OCI-LY1 (cell line): ENCODE results near the gene UACA.

Source experiments
- H2AFZ ChIP-seq: fragments of 200-600 bp; sonication (generic), shearing (Covaris generic); 2 replicates; pipeline ENCODE4 v1.6.0; 2014; ENCODE audit warnings: antibody characterized with exemption, mild to moderate bottlenecking, low read length
- H3F3A ChIP-seq: fragments of 200-600 bp; sonication (generic), shearing (Covaris generic); 2 replicates; pipeline ENCODE4 v1.6.0; 2014; ENCODE audit warnings: mild to moderate bottlenecking, antibody characterized with exemption, low read length, moderate library complexity; ENCODE audit not compliant: insufficient read depth
- H3K27ac ChIP-seq: fragments of 200-600 bp; sonication (generic); 2 replicates; pipeline ENCODE4 v1.5.1; 2014; ENCODE audit warnings: low read length, mixed run types, mild to moderate bottlenecking, low read depth; ENCODE audit not compliant: poor library complexity, severe bottlenecking
- H3K27me3 ChIP-seq: fragments of 200-600 bp; sonication (generic); 2 replicates; pipeline ENCODE4 v1.6.0; 2014; ENCODE audit warnings: antibody characterized with exemption, mild to moderate bottlenecking, low read length, moderate library complexity; ENCODE audit not compliant: insufficient read depth
- H3K36me3 ChIP-seq: fragments of 200-600 bp; sonication (generic); 2 replicates; pipeline ENCODE4 v1.6.1; 2014; ENCODE audit warnings: mild to moderate bottlenecking, antibody characterized with exemption, low read length, moderate library complexity, mixed read lengths; ENCODE audit not compliant: insufficient read depth
- H3K4me1 ChIP-seq: fragments of 200-600 bp; sonication (generic); 2 replicates; pipeline ENCODE4 v1.5.1; 2014; ENCODE audit warnings: mild to moderate bottlenecking, low read length, moderate library complexity; ENCODE audit not compliant: insufficient read depth, severe bottlenecking
- H3K4me2 ChIP-seq: fragments of 200-600 bp; sonication (generic), shearing (Covaris generic); 2 replicates; pipeline ENCODE4 v1.6.1; 2014; ENCODE audit warnings: low read length
- H3K4me3 ChIP-seq: fragments of 200-600 bp; sonication (generic); 2 replicates; pipeline ENCODE4 v1.5.1; 2014; ENCODE audit warnings: low read length, low read depth, mild to moderate bottlenecking, mixed read lengths; ENCODE audit not compliant: poor library complexity, severe bottlenecking
- H3K79me2 ChIP-seq: fragments of 200-600 bp; shearing (Covaris generic); 2 replicates; pipeline ENCODE4 v1.6.1; 2016; ENCODE audit warnings: mixed run types, low read length, mixed read lengths; ENCODE audit not compliant: insufficient read depth
- H3K9ac ChIP-seq: fragments of 200-600 bp; sonication (generic), shearing (Covaris generic); 2 replicates; pipeline ENCODE4 v1.6.1; 2014; ENCODE audit warnings: mild to moderate bottlenecking, low read length, mixed read lengths
- H3K9me2 ChIP-seq: fragments of 200-600 bp; sonication (generic), shearing (Covaris generic); 2 replicates; pipeline ENCODE4 v1.6.1; 2014; ENCODE audit warnings: low read depth, mild to moderate bottlenecking, low read length, mixed read lengths
- H3K9me3 ChIP-seq: fragments of 200-600 bp; shearing (Covaris generic); 2 replicates; pipeline ENCODE4 v1.6.1; 2014; ENCODE audit warnings: low read length, mixed read lengths
- H4K20me1 ChIP-seq: fragments of 200-600 bp; sonication (generic), shearing (Covaris generic); 2 replicates; pipeline ENCODE4 v1.6.0; 2016; ENCODE audit warnings: mild to moderate bottlenecking, low read length; ENCODE audit not compliant: insufficient read depth
- CTCF ChIP-seq: fragments of 200-600 bp; sonication (generic), shearing (Covaris generic); IDR thresholded peaks from 2 replicates; pipeline ENCODE4 v1.5.1; 2017; ENCODE audit warnings: mild to moderate bottlenecking, antibody characterized with exemption, low read length, moderate library complexity, mixed read lengths
- EZH2 ChIP-seq: fragments of 200-600 bp; sonication (generic), shearing (Covaris generic); IDR thresholded peaks from 2 replicates; pipeline ENCODE4 v1.8.0; 2017; ENCODE audit warnings: borderline replicate concordance, mixed run types, mild to moderate bottlenecking, antibody characterized with exemption, low read length, moderate library complexity, mixed read lengths

The UACA gene

DNA sequence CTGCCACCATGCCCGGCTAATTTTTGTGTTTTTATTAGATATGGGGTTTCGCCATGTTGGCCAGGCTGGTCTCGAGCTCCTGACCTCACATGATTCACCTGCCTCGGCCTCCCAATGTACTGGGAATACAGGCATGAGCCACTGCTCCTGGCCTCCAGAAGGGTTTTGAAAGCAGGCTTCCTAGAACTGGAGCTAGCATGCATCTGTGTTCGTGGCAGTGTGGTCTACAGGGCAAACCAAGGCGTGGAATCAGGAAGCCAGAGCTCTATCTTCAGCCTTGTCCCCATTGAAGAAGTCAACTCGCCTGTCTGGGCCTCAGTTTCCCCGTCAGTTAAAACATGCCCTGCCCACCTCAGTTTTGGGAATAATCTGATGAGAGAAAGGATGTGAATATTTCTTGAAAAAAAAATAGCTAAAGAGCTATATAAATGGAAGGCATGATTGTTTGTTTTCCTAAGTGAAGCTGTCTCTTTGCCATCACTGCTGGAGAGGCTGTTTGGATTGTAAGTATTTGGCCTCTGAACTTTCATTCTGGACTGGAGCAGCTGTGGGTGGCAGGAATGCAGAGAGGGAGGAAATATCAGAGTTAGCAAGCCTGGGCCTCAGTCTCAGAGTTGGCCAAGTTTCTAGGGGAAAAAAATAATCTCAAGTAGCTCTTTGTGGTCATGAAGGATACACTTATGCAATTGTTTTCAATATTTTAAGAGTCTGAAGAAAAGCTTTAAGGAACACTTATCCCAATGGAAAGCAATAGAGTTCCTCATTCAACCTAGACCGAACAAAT is 36.5 kb upstream of the UACA start:
- no peak overlapping the region for H3K4me2 ChIP-seq

GRCh38 chr15:70797464-70797863 is 34.1 kb upstream of the UACA start:
- TF ChIP-seq EZH2 (no peak), CTCF (no peak)
- H3K9ac ChIP-seq, result no peak overlapping the region
- H4K20me1 ChIP-seq, result no peaks in the 10 kb centered on the region
- H3K4me2 ChIP-seq, result no peak overlapping the region
- no peaks in the 10 kb centered on the region for H3F3A ChIP-seq
- H3K9me2 ChIP-seq, result no peaks in the 10 kb centered on the region
- H3K36me3 ChIP-seq, result no peaks in the 10 kb centered on the region
- no peaks in the 10 kb centered on the region for H3K9me3 ChIP-seq
- H3K79me2 ChIP-seq, result no peaks in the 10 kb centered on the region
- no peak overlapping the region for H3K27ac ChIP-seq
- H3K4me1 ChIP-seq, result no peaks in the 10 kb centered on the region
- H2AFZ ChIP-seq, result no peak overlapping the region
- H3K27me3 ChIP-seq, result no peaks in the 10 kb centered on the region
- no peak overlapping the region for H3K4me3 ChIP-seq

More for the DNA sequence above, 36.5 kb upstream of the UACA start:
- no peaks in the 10 kb centered on the region for H3K9me2 ChIP-seq
- no peak overlapping the region for H3K4me3 ChIP-seq
- H3K36me3 ChIP-seq, result no peaks in the 10 kb centered on the region
- no peak for TF ChIP-seq CTCF
- TF ChIP-seq EZH2, result no peak
- H4K20me1 ChIP-seq, result no peaks in the 10 kb centered on the region
- H2AFZ ChIP-seq, result no peak overlapping the region
- no peaks in the 10 kb centered on the region for H3K79me2 ChIP-seq
- no peaks in the 10 kb centered on the region for H3K27me3 ChIP-seq
- H3K4me1 ChIP-seq, result no peaks in the 10 kb centered on the region
- no peak overlapping the region for H3K27ac ChIP-seq
- H3F3A ChIP-seq, result no peaks in the 10 kb centered on the region
- no peak overlapping the region for H3K9ac ChIP-seq
- no peaks in the 10 kb centered on the region for H3K9me3 ChIP-seq

- Histone ChIP-seq H3F3A (no peaks in the 10 kb centered on the region), H3K4me2 (no peak overlapping the region), H3K9me3 (no peaks in the 10 kb centered on the region), H3K9me2 (no peaks in the 10 kb centered on the region), H2AFZ (no peak overlapping the region), H3K27ac (no peak overlapping the region), H3K9ac (no peak overlapping the region), H3K27me3 (no peaks in the 10 kb centered on the region), H3K36me3 (no peaks in the 10 kb centered on the region), H3K4me1 (no peaks in the 10 kb centered on the region), H4K20me1 (no peaks in the 10 kb centered on the region), H3K4me3 (no peak overlapping the region), H3K79me2 (no peaks in the 10 kb centered on the region)
- TF ChIP-seq CTCF (no peak), EZH2 (no peak)
These were observed 33.4 kb upstream of the UACA start for GRCh38 chr15:70796516-70797310.
